KOPT-K1 (cell line): ENCODE results near the gene GSTM1.

Experiments
- H3K27ac ChIP-seq: fragments of 200-600 bp; sonication (generic); 2 replicates; pipeline ENCODE4 v1.5.1; 2016; ENCODE audit warnings: antibody characterized with exemption, mild to moderate bottlenecking, low read depth, low read length; ENCODE audit not compliant: poor library complexity, severe bottlenecking
- H3K36me3 ChIP-seq: fragments of 200-600 bp; sonication (generic); 2 replicates; pipeline ENCODE4 v1.5.1; 2017; ENCODE audit warnings: antibody characterized with exemption, mild to moderate bottlenecking, low read length, moderate library complexity; ENCODE audit not compliant: insufficient read depth
- H3K9me3 ChIP-seq: fragments of 200-600 bp; sonication (generic); 2 replicates; pipeline ENCODE4 v1.5.1; 2017; ENCODE audit warnings: antibody characterized with exemption, low read length, mild to moderate bottlenecking; ENCODE audit not compliant: insufficient read depth, poor library complexity, severe bottlenecking

GSTM1 gene

DNA sequence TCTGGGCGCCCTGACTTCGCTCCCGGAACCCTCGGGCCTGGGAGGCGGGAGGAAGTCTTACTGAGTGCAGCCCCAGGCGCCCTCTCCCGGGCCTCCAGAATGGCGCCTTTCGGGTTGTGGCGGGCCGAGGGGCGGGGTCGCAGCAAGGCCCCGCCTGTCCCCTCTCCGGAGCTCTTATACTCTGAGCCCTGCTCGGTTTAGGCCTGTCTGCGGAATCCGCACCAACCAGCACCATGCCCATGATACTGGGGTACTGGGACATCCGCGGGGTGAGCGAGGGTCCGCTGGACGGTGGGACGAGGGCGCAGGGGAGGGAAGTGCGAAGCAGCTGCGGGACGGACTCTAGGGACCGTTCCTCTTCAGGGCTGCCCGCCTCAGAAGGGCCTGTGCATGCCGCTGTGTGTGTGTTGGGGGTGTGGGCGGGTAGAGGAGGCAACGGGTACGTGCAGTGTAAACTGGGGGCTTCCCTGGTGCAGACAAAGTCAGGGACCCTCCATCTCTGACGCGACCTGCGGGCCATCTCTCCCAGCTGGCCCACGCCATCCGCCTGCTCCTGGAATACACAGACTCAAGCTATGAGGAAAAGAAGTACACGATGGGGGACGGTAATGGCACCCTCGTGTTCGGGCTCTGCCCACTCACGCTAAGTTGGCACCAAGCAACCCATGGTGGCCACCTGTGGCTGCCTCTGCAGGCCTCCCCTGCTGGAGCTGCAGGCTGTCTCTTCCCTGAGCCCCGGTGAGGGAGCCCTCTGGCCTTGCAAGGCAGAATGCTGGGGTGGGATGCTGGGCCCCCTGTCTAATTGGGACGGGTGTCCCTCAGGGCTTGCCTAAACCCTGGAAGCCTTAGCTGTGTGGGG, at the start of gene GSTM1:
Gene GSTM1, plus strand, starts transcription at position 177 of the 859 bp plus-strand sequence. Its CDS starts 57 bp downstream, at position 234.
- H3K9me3 ChIP-seq = no peaks in the 10 kb centered on the region
- no peaks in the 10 kb centered on the region for H3K36me3 ChIP-seq
- no peak within 1 kb of the TSS for H3K27ac ChIP-seq

DNA sequence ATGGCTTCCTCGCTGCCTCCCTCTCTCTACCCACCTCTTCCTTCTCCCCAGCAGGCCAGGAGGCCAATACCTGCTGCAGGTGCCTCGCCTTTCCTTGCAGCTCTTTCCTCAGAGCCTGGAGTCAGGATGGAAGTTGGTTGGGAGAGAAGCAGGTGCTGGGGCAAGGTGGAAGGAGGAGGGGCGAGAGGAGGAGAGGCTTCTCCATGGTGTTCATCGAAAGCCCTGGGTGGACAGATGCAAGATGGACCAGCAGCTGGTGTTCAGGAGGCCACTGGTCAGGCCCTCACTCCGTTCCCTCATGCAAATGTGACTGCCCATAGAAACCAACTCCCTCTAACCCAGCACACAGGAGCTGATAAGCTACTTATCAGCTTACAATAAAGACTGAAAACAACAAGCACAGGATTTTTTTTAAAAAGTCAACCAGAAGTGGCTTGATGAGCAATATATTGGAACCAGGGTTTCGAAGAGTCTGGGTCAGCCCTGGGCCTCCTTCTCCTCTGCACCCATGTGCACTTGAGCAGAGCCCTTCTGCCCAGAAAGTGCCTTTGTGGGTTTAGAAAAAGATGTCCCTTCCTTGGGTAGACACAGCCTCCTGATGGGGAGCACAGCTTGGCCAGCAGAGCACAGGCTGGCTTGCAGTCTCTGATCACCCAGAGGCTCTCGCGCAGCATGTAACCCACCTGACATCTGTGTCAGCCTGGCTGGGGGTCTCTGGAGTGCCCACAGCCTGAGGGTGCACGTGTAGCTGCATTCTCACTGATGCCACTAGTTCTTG, 48.4 kb upstream of the GSTM1 start:
- Histone ChIP-seq H3K27ac (no peak overlapping the region), H3K36me3 (no peaks in the 10 kb centered on the region), H3K9me3 (no peaks in the 10 kb centered on the region)

DNA sequence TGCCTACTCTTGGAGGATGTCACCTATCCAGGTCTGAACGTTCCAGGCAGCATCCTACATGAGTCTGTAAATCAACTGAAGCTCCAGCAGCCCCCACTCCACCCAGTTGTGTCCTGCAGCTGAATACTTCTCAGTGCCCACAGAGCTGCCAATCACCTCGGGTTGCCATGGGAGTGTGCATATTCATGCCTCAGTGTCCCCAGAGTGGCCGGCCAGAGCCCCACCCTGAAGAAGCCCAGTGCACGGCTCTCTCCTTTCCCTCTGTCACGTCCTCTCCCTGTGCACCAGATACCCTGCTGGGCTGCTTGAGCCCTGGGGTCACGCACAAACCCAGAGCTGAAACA, 47.8 kb upstream of the GSTM1 start:
- Histone ChIP-seq H3K27ac (no peak overlapping the region), H3K36me3 (no peaks in the 10 kb centered on the region), H3K9me3 (no peaks in the 10 kb centered on the region)

DNA sequence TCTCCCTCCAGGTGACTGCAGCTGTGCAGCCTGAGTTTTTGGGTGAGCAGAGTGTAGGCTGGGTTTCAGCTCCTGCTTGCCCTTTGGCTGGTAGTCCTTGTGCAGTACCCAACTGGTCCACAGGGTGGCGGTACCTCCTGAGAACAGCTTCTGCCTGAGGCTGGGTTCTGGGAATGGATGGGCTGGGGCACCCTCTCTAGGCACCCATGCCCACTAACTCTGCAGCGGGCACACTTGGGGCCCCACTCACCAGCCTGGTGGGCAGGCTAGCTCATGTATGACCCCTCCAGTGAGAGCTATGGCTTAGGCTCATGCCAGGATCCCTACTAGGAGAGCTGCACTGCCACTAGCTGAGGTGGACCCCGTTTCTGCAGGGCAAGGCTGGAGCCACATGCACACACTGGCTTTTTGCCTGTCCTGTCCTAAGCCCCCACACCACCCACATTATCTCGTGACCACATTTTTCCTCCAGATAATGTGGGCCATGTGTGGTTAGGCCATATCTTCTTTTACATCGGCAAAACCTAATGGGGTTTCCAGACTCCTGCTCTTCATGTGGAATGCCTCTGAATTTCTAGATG, 47.2 kb upstream of the GSTM1 start:
- no peaks in the 10 kb centered on the region for H3K36me3 ChIP-seq
- no peak overlapping the region for H3K27ac ChIP-seq

DNA sequence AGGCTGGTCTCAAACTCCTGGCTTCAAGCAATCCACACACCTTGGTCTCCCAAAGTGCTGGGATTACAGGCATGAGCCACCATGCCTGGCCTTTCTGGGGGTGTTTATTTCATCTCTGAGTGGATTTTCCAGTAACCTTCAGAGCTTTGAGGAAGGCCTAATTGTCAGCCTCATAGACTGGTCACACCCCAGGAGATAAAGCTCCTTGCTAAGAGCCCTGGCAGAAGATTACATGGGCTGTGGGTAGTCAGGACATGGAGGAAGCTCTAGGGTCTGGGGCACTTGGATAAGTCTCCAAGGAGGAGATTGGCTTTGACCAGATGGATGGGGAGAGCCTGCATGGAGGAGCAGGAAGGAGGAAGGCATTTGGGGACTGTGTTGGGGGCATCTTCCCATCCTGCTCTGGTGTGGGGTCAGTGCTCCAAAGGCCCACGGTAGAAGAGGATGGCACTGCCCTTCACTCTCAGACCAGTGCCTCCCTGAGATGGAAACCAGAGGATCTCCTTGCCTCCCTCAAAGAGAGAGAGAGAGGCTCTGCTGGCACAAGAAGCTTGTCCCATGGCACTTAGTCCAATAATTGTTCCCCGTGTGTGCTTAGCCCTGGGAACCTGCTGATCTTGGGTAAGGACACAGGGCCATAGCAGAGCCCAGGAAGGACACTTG, 46.4 kb upstream of the GSTM1 start:
- Histone ChIP-seq H3K27ac (no peak overlapping the region), H3K9me3 (no peaks in the 10 kb centered on the region), H3K36me3 (no peaks in the 10 kb centered on the region)

More for the DNA sequence above, 47.2 kb upstream of the GSTM1 start:
- no peaks in the 10 kb centered on the region for H3K9me3 ChIP-seq

DNA sequence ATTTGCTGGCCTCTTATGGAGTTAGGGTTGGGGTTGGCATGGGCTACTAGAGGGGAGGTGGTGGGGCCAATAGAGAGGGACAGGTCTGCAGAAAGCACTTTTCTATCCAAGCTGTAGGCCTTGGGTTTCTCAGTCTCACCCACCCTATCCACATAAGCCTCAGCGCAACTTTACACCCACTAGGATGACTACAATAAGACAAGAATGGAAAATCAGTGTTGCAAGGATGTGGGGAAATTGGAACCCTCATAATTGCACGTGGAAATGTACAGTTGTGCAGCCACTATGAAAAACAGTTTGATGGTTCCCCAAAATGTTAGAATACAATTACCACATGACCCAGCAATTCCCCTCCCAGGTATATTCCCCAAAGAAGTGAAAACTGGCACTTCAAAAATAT, 45.8 kb upstream of the GSTM1 start:
- no peaks in the 10 kb centered on the region for H3K9me3 ChIP-seq
- no peak overlapping the region for H3K27ac ChIP-seq
- H3K36me3 ChIP-seq = no peaks in the 10 kb centered on the region

DNA sequence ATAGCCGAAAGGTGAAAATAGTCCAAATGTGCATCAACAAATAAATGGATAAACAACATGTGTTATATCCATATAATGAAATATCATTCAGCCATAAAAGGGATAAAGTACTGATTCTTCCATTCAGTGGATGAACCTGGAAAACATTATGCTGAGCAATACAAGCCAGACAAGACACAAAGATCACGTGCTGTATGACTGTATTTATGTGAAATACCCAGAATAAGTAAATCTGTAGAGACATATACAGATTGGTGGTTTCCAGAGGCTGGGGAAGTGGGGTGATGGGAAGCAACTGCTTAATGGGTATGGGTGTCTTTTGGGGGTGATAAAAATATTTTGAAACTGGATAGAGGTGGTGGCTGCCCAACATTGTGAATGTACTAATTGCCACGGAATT, 45.0 kb upstream of the GSTM1 start:
- Histone ChIP-seq H3K27ac (no peak overlapping the region), H3K36me3 (no peaks in the 10 kb centered on the region), H3K9me3 (no peaks in the 10 kb centered on the region)

DNA sequence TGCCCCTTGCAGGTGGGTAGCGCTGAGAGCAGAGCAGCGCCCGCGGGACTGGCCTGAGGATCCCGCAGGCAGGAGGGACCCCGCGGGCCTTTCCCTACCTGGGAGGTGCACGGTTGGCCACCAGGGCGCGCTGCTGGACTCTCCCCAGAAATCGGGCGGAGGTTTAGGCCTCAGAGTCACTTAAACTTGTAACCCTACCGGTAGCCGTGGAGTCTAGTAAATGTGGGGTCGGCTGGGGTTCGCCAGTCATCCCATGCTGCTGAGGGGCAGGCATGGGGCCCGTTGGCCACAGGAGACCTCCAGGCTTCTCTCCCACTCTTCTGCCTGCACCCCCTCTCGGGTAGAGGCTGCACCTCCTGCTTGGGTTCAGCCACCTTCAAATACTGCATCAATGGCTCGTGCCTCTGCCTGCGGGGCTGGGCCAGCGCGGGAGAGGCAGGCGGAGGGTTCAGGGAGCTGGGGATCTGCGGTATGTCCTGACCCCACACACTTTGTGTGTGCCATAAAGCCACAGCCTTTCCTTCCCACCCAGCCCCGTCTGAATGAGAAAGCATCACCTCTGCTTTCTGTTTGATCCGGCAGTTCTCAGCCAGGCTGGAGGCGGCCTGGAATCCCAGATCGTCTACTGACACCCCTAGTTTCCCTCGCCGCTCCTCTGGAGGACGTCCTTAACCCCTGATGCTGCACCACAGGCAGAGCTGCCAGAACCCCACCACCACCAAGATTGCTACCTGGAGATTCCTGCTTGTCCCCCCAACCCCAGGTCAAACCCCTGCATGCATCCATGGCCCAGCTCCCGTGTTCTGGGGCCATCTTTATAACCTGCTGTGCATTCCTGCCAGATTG, 44.0 kb upstream of the GSTM1 start:
- H3K36me3 ChIP-seq = no peaks in the 10 kb centered on the region
- no peaks in the 10 kb centered on the region for H3K9me3 ChIP-seq
- no peak overlapping the region for H3K27ac ChIP-seq

DNA sequence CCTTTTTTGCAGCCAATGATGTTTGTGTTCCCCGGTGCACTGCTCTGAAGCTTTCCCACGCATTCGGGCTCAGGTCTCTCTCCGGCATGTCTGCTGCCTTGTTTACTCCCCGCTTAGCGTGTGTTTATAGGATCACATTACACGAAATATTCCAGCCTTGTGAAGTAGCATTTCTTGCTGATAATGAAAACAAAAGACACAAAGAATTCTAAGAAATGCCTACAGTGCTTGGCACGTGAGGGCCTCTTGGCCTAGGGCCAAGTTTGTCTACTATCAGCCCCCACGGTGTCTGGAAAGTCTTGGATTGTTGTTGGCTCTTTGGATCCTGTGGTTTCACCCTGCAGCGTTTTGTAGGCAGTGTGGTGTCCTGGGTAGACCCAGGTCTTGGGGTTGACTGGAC, 42.9 kb upstream of the GSTM1 start:
- no peaks in the 10 kb centered on the region for H3K9me3 ChIP-seq
- no peak overlapping the region for H3K27ac ChIP-seq
- H3K36me3 ChIP-seq = no peaks in the 10 kb centered on the region

DNA sequence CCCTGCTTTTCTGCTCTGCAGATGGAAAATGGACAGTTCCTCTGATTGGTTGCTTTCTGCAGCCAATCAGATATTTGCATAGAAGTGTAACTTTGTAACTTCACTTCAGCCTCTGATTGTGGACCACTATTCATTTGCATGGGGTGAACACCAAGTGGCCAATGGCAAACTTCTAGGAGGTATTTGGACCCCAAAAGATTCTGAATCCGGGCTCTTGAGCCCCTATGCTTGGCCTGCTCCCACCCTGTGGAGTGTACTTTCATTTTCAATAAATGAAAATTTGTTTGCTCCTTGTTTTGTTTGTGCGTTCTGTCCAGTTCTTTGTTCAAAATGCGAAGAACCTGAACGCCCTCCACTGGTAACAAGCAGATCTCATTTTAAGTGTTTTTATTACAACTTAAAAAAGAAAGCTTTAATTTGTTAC, 38.1 kb upstream of the GSTM1 start:
- H3K9me3 ChIP-seq = no peaks in the 10 kb centered on the region
- no peak overlapping the region for H3K27ac ChIP-seq
- no peaks in the 10 kb centered on the region for H3K36me3 ChIP-seq

DNA sequence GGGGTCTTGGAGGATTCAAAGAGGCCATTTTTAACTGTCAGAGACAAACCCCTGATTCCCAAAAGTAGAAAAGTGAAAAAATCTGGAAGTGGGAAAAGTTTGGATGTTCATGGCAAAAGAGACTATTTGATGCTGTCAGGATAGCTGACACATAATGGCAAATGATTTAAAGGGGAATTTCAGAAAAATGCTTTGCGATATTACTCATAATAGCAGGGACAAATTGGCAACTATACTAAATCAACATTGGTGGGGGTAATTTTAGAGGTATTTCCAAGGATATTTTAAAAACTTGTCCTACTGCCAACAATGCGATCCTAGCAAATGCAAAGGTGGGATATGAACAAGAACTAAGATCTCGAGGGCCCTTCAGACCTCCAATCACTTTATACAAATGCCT, 37.0 kb upstream of the GSTM1 start:
- Histone ChIP-seq H3K9me3 (no peaks in the 10 kb centered on the region), H3K27ac (no peak overlapping the region), H3K36me3 (no peaks in the 10 kb centered on the region)

DNA sequence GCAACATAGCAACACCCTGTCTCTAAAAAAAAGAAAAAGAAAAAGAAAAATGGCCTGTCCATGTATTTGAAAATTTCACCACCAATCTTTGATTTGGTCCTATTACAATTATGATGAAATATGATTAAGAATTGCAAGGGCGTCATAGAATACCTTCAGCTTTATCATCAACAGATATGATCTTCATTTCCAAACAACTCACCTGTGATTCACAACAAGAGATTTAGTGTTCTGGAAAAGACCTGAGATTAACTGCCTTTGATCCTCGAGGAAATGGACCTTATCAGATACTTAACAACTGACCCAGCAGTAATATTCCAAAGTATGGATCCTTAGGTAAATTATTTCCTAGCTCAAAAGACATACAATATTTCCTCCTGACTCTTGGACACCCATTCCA, 35.2 kb upstream of the GSTM1 start:
- no peak overlapping the region for H3K27ac ChIP-seq
- H3K36me3 ChIP-seq = no peaks in the 10 kb centered on the region
- H3K9me3 ChIP-seq = no peaks in the 10 kb centered on the region

DNA sequence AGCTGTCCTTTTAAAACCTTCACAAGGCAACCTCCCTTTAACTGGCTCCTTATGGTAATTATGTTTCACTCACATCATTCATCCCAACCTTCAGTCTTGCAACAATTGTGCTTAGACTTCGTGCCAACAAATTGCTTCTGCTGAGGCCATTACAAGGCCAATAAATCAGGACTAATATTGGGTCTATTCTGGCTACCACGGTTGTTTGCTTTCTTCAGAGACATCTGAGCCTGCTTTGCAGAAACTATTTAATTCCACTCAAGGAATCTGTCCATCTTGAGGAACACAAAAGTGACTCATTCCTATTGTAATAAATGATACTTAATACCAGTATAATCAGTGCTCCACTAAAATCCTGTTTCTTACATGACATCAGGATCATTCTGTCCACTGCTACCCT, 34.3 kb upstream of the GSTM1 start:
- Histone ChIP-seq H3K36me3 (no peaks in the 10 kb centered on the region), H3K27ac (no peak overlapping the region), H3K9me3 (no peaks in the 10 kb centered on the region)

DNA sequence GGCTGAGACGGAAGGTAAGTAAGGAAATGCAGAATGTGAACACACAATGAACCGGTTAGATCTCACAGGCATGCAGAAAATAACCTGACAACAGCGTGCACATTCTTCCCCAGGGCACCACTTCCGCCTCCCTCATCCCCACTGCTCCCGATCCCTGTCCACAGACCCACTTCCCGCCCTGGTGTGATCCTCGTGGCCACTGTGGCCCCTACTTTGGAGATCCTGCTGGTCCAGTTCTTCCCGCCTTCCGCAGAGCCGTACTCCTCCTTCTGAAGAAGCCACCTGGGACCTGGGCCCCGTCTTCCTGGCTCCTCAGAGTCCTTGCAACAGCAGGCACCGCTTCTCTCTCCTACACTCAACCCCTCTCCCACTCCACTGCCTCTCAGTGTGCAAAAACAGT, 33.1 kb upstream of the GSTM1 start:
- Histone ChIP-seq H3K36me3 (no peaks in the 10 kb centered on the region), H3K9me3 (no peaks in the 10 kb centered on the region), H3K27ac (no peak overlapping the region)
